ENCODE data around the gene NEK1.

The NEK1 gene

GRCh38 chr4:169412046-169412445 is 200.3 kb downstream of the NEK1 start:
- Histone ChIP-seq H3K27ac (no peak overlapping the region), H3K4me3 (no peak overlapping the region)
- TF ChIP-seq CTCF (IDR thresholded peaks at IDR 0.05), result no peak
- no peak for DNase-seq (ENCODE audit: low spot score)

- no peak overlapping the region for H3K4me3 ChIP-seq
- no peak for TF ChIP-seq CTCF (IDR thresholded peaks at IDR 0.05)
- DNase-seq (ENCODE audit: low spot score), result no peak
- H3K27ac ChIP-seq, result no peak overlapping the region
These were observed 201.3 kb downstream of the NEK1 start for GRCh38 chr4:169410839-169411770.

- TF ChIP-seq CTCF (IDR thresholded peaks at IDR 0.05), result no peak
- Histone ChIP-seq H3K4me3 (no peak overlapping the region), H3K27ac (no peak overlapping the region)
- no peak for DNase-seq (ENCODE audit: low spot score)
These were observed 205.1 kb downstream of the NEK1 start for GRCh38 chr4:169407217-169407845.

- H3K27ac ChIP-seq, result no peak overlapping the region
These were observed 207.4 kb downstream of the NEK1 start for GRCh38 chr4:169404960-169405359.

GRCh38 chr4:169400832-169401231 is 211.6 kb downstream of the NEK1 start:
- Histone ChIP-seq H3K4me3 (no peak overlapping the region), H3K27ac (no peak overlapping the region)
- no peak for DNase-seq (ENCODE audit: low spot score)
- TF ChIP-seq CTCF (IDR thresholded peaks at IDR 0.05), result no peak

More at GRCh38 chr4:169404960-169405359, 207.4 kb downstream of the NEK1 start:
- no peak for TF ChIP-seq CTCF (IDR thresholded peaks at IDR 0.05)
- DNase-seq (ENCODE audit: low spot score), result no peak
- H3K4me3 ChIP-seq, result no peak overlapping the region

GRCh38 chr4:169399976-169400767 is 212.2 kb downstream of the NEK1 start:
- no peak for TF ChIP-seq CTCF (IDR thresholded peaks at IDR 0.05)
- DNase-seq (ENCODE audit: low spot score), result no peak
- Histone ChIP-seq H3K27ac (no peak overlapping the region), H3K4me3 (no peak overlapping the region)
